Naive B cell (primary cell): Measurements from ENCODE around the gene NDST4. TPM values are rescaled to one million over a fixed set of nuclear protein-coding genes. Genes with fewer than 3 reads are reported as not detected.

ENCODE experiments used
- ATAC-seq, 2 donors: fragments of 150-1000 bp; cut with Tn5 transposase; 2 replicates each; pipeline ENCODE4 v1.10.0; 2021; ENCODE audit warnings: low read depth in 2 of 2, mild to moderate bottlenecking in 2 of 2, moderate library complexity in 2 of 2
- DNase-seq: peaks from one replicate; pipeline ENCODE4 v3.0.0; 2022
- H3K27ac Mint-ChIP-seq, 6 donors: one replicate each; pipeline ENCODE4 v1.8.0; 2020 to 2022; ENCODE audit warnings: mild to moderate bottlenecking in 6 of 6, mixed read lengths in 6 of 6, moderate library complexity in 5 of 6, inconsistent platforms in 2 of 6
- H3K27me3 Mint-ChIP-seq, 3 donors: one replicate each; pipeline ENCODE4 v1.8.0; 2021 to 2022; ENCODE audit warnings: mixed read lengths in 3 of 3, mild to moderate bottlenecking in 1 of 3
- H3K36me3 Mint-ChIP-seq, 2 donors: one replicate each; pipeline ENCODE4 v1.8.0; 2020 to 2022; ENCODE audit warnings: mixed read lengths in 2 of 2, inconsistent platforms in 1 of 2, mild to moderate bottlenecking in 1 of 2
- H3K4me1 Mint-ChIP-seq, 3 donors: one replicate each; pipeline ENCODE4 v1.8.0; 2020 to 2022; ENCODE audit warnings: mixed read lengths in 3 of 3, inconsistent platforms in 1 of 3, mild to moderate bottlenecking in 1 of 3, moderate library complexity in 1 of 3
- H3K4me3 Mint-ChIP-seq, 8 donors: one replicate each; pipeline ENCODE4 v1.8.0; 2020 to 2022; ENCODE audit warnings: mild to moderate bottlenecking in 8 of 8, mixed read lengths in 8 of 8, moderate library complexity in 8 of 8, inconsistent platforms in 2 of 8
- H3K9me3 Mint-ChIP-seq, 7 donors: one replicate each; pipeline ENCODE4 v1.8.0; 2020 to 2022; ENCODE audit warnings: mixed read lengths in 7 of 7, mild to moderate bottlenecking in 5 of 7, inconsistent platforms in 2 of 7, moderate library complexity in 1 of 7
- polyA plus RNA-seq, 6 donors: library from polyadenylated mRNA; unstranded; fragments of 300-500 nt; fragmentation: Illumina TruSeq; gene quantifications; one replicate each; pipeline ENCODE4 v1.2.3, GENCODE V29; 2021; ENCODE audit warnings: low read depth in 6 of 6

Gene NDST4
- not detected for polyA plus RNA-seq

DNA sequence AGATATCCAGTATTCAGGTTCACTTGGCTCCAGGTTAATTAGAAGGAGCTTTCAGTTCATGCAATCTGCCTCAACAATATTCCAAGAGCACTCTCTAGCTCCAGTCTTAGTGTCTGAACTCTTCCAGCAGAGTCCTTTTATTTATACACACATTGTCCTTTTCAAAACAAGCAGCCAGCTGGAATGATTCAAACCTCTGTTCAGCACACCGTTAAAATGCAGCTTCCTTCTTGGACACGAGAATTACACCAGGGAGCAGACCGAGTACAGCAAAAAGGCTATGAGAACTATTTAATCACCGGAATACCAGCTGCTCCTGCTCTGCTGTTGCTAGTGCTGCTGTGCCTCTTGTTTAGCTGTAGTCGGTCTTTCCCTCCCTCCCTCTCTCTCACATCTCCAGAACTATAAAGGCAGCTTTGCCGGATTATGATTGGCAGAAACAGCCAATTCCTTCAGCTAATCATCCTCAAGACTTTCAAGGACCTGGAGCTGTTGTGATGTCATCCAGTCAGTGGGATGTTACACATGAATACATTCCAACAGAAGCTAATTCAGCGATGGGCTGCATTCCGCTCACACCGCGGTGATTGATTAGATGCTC is at the start of gene NDST4:
Gene NDST4, minus strand, starts transcription at position 115 of the 601 bp plus-strand sequence. CDS start 36,584 bp downstream, outside the sequence.
- Mint-ChIP-seq H3K4me1 (no peaks in the 10 kb centered on the region), H3K27me3 (no peaks in the 10 kb centered on the region), H3K9me3 (no peaks in the 10 kb centered on the region), H3K27ac (no peak within 1 kb of the TSS), H3K4me3 (no peak within 1 kb of the TSS), H3K36me3 (no peaks in the 10 kb centered on the region)
- DNase-seq (no peak), ATAC-seq (no peak)

DNA sequence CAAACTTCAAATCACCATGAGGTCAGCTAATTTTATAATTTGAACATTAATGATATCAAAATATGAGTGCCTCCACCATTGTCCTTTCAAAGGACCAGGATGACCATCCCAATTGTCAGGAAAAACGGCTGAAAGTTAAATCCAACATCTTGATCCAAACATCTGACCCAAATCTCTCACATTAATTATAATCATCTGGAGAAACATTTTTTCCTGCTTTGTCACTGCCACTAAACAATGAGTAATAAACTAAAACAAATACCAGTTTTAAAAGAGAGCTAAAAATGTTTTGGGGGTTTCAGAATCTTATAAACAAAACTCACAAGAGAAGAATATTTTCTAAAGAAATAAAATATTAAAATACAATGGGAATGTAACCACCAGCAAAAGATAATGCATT is 45.7 kb upstream of the NDST4 start:
- Mint-ChIP-seq H3K9me3 (no peaks in the 10 kb centered on the region), H3K27ac (no peak overlapping the region), H3K4me3 (no peak overlapping the region), H3K4me1 (peaks cover 0 to 5% (median 5%) of the 10 kb centered on the region in 3 donors), H3K27me3 (no peaks in the 10 kb centered on the region), H3K36me3 (no peaks in the 10 kb centered on the region)
- ATAC-seq (no peak), DNase-seq (no peak)

- ATAC-seq (no peak), DNase-seq (no peak)
- H3K9me3 Mint-ChIP-seq, result no peaks in the 10 kb centered on the region
- H3K27me3 Mint-ChIP-seq, result no peaks in the 10 kb centered on the region
- no peak overlapping the region for H3K27ac Mint-ChIP-seq
- H3K36me3 Mint-ChIP-seq, result no peaks in the 10 kb centered on the region
- H3K4me1 Mint-ChIP-seq, result peaks cover 0 to 5% (median 5%) of the 10 kb centered on the region in 3 donors
- no peak overlapping the region for H3K4me3 Mint-ChIP-seq
Measured at GRCh38 chr4:115158296-115158695, 44.9 kb upstream of the NDST4 start.

- peaks cover 0 to 5% (median 5%) of the 10 kb centered on the region in 3 donors for H3K4me1 Mint-ChIP-seq
- DNase-seq, result no peak
- peak in 1 of 2 donors; percentile 21 for ATAC-seq
- H3K9me3 Mint-ChIP-seq, result no peaks in the 10 kb centered on the region
- no peaks in the 10 kb centered on the region for H3K36me3 Mint-ChIP-seq
- H3K27me3 Mint-ChIP-seq, result no peaks in the 10 kb centered on the region
- H3K4me3 Mint-ChIP-seq, result no peak overlapping the region
- no peak overlapping the region for H3K27ac Mint-ChIP-seq
Measured at GRCh38 chr4:115154826-115155225, 41.4 kb upstream of the NDST4 start.

GRCh38 chr4:115152965-115153364 is 39.5 kb upstream of the NDST4 start:
- peaks cover 0 to 2% (median 0%) of the 10 kb centered on the region in 7 donors for H3K9me3 Mint-ChIP-seq
- ATAC-seq (no peak), DNase-seq (no peak)
- no peak overlapping the region for H3K4me3 Mint-ChIP-seq
- H3K36me3 Mint-ChIP-seq, result no peaks in the 10 kb centered on the region
- H3K27ac Mint-ChIP-seq, result no peak overlapping the region
- H3K4me1 Mint-ChIP-seq, result peaks cover 0 to 5% (median 5%) of the 10 kb centered on the region in 3 donors
- no peaks in the 10 kb centered on the region for H3K27me3 Mint-ChIP-seq

GRCh38 chr4:115152081-115152480 is 38.7 kb upstream of the NDST4 start:
- DNase-seq, result no peak
- H3K4me1 Mint-ChIP-seq, result peaks cover 0 to 5% (median 5%) of the 10 kb centered on the region in 3 donors
- ATAC-seq, result no peak
- no peaks in the 10 kb centered on the region for H3K27me3 Mint-ChIP-seq
- peaks cover 0 to 2% (median 0%) of the 10 kb centered on the region in 7 donors for H3K9me3 Mint-ChIP-seq
- no peak overlapping the region for H3K4me3 Mint-ChIP-seq
- H3K27ac Mint-ChIP-seq, result no peak overlapping the region
- no peaks in the 10 kb centered on the region for H3K36me3 Mint-ChIP-seq

GRCh38 chr4:115149106-115149505 is 35.7 kb upstream of the NDST4 start:
- DNase-seq (no peak), ATAC-seq (no peak)
- Mint-ChIP-seq H3K36me3 (no peaks in the 10 kb centered on the region), H3K9me3 (peaks cover 0 to 2% (median 0%) of the 10 kb centered on the region in 7 donors), H3K27me3 (no peaks in the 10 kb centered on the region), H3K27ac (peak overlapping the region in 1 of 6 donors; percentile 15), H3K4me1 (no peaks in the 10 kb centered on the region), H3K4me3 (no peak overlapping the region)

DNA sequence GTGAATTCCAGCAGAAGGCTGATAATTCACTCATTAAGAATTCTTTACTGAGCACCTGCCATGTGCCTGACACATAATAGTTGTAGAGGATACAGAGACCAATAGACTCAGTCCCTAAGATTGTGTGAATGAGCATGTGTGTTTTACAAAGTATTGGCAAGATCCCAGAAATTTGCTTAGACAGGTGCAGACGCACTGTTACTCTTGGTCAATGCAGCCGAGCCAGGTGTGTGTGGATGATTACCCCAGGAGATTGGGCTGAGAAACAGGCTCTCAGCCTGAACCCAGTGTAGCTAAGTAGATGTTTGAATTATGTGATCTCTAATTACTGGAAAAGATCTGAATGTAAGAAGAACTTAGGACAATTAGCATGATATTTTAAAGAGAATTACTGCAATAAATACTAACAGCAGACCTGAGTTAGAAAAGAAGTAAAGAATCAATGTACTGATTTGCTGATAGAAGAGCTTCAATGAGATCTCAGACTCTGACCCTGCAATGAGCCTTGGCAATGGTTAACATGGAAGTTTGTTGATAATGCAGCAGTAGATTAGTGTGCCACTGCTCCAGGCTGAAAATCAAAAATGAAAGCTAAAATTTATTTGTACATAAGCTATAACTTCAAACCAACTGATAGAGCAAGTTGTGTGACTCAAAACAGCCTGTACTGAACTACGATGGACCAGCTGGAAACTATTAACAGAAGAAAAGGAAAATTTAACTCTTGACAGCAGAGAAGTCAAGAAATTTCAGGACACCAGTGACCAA is 32.2 kb upstream of the NDST4 start:
- peaks cover 0 to 2% (median 0%) of the 10 kb centered on the region in 7 donors for H3K9me3 Mint-ChIP-seq
- DNase-seq (no peak), ATAC-seq (no peak)
- H3K27me3 Mint-ChIP-seq, result no peaks in the 10 kb centered on the region
- no peaks in the 10 kb centered on the region for H3K4me1 Mint-ChIP-seq
- H3K36me3 Mint-ChIP-seq, result no peaks in the 10 kb centered on the region
- no peak overlapping the region for H3K4me3 Mint-ChIP-seq
- H3K27ac Mint-ChIP-seq, result no peak overlapping the region

GRCh38 chr4:115128037-115128436 is 14.6 kb upstream of the NDST4 start:
- DNase-seq (no peak), ATAC-seq (no peak)
- Mint-ChIP-seq H3K4me1 (no peaks in the 10 kb centered on the region), H3K4me3 (no peak overlapping the region), H3K27me3 (no peaks in the 10 kb centered on the region), H3K9me3 (no peaks in the 10 kb centered on the region), H3K36me3 (no peaks in the 10 kb centered on the region), H3K27ac (no peak overlapping the region)

- Mint-ChIP-seq H3K9me3 (no peaks in the 10 kb centered on the region), H3K27ac (no peak overlapping the region), H3K4me1 (no peaks in the 10 kb centered on the region), H3K4me3 (no peak overlapping the region), H3K27me3 (no peaks in the 10 kb centered on the region), H3K36me3 (no peaks in the 10 kb centered on the region)
- ATAC-seq, result no peak
- DNase-seq, result no peak
Measured at GRCh38 chr4:115126491-115126890, 13.1 kb upstream of the NDST4 start.

DNA sequence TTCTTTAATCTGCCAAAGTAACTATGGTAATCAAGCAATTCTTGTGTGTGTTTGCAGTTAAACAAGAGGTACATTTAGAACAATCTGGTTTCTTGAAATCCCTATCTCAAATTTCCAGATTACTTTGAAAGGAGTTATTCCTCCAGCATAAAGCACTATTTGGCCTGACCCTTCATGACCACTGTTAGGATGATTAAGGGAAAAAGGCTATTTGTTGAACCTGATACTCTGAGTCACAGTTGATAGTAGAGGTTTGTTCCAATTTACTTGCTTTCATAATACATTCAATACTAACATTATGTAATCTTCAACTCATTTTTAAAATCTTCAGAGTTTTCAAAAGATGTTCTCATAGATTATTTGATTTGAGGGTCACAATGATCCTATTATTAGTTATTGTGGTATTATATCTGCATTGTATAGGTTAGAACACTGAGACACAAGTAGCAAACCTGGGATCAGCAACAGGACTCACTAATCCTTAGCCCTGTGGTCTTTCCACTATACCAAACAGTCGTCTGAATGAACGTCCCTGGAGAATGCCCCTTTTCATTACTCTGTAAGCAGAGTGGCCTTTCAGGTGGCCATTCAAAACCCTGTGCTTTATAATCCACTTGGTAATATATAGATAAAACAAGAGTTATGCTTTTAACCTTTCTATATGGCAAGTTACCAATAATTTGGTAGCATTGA is 8.1 kb upstream of the NDST4 start:
- DNase-seq, result no peak

GRCh38 chr4:115119804-115120352 is 6.5 kb upstream of the NDST4 start:
- no peak overlapping the region for H3K4me3 Mint-ChIP-seq
- DNase-seq, result no peak
- no peak overlapping the region for H3K27ac Mint-ChIP-seq
- ATAC-seq, result no peak
- no peaks in the 10 kb centered on the region for H3K4me1 Mint-ChIP-seq
- H3K9me3 Mint-ChIP-seq, result no peaks in the 10 kb centered on the region
- peaks cover 0 to 4% (median 0%) of the 10 kb centered on the region in 3 donors for H3K27me3 Mint-ChIP-seq
- no peaks in the 10 kb centered on the region for H3K36me3 Mint-ChIP-seq

More for the DNA sequence above, 8.1 kb upstream of the NDST4 start:
- Mint-ChIP-seq H3K4me1 (no peaks in the 10 kb centered on the region), H3K36me3 (no peaks in the 10 kb centered on the region), H3K9me3 (no peaks in the 10 kb centered on the region), H3K4me3 (no peak overlapping the region), H3K27me3 (peaks cover 0 to 4% (median 0%) of the 10 kb centered on the region in 3 donors), H3K27ac (no peak overlapping the region)
- ATAC-seq, result no peak

DNA sequence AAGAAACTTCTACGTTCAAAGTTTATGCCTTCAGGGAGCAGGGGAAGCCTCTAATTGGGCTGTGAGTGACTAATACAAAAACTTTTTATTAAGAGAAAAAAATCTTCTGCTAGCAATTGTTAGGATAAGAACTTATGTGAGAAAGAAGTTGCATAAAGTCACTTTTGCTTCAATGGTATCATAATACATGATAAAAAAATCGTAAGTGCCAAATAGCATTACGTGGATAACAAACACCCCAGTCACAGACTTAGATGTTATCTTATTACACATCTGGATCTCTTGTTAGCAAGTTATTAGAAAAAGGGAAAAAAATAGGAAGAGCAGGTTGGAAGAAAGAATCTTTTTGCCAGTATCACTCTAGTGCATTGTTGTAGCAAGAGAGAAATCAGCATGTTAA is 4.2 kb upstream of the NDST4 start:
- ATAC-seq (no peak), DNase-seq (no peak)
- Mint-ChIP-seq H3K36me3 (no peaks in the 10 kb centered on the region), H3K27ac (no peak overlapping the region), H3K4me1 (no peaks in the 10 kb centered on the region), H3K27me3 (peaks cover 0 to 4% (median 0%) of the 10 kb centered on the region in 3 donors), H3K9me3 (no peaks in the 10 kb centered on the region), H3K4me3 (no peak overlapping the region)
